Stimulated activated CD8-positive, alpha-beta memory T cell treated with anti-CD3 and anti-CD28 coated beads, Interleukin-7, amount 100 ng/mL, for 24 hours (primary cell): ENCODE measurements around the gene SCN8A.
A peak's percentile ranks its signal among the peaks of the same experiment; 100 is the strongest.
"Not testable (repeated sequence)": the region's sequence is repeated elsewhere in the genome, so short reads cannot be mapped to it uniquely, and the experiment has no call there.

Source experiments
- DNase-seq: peaks from one replicate; pipeline ENCODE4 v3.0.0-alpha.2; 2020; ENCODE audit warnings: low read depth

Gene SCN8A

GRCh38 chr12:51817027-51817953 lies 226.3 kb downstream of the SCN8A start:
- no peak for DNase-seq

GRCh38 chr12:51818086-51818485 lies 227.1 kb downstream of the SCN8A start:
- DNase-seq, result no peak

- DNase-seq, result no peak
Measured at GRCh38 chr12:51818566-51819300, 227.7 kb downstream of the SCN8A start.

- no peak for DNase-seq
Measured at GRCh38 chr12:51819736-51820525, 228.9 kb downstream of the SCN8A start.

- peak; percentile 60 for DNase-seq
Measured at GRCh38 chr12:51820526-51821439, 229.8 kb downstream of the SCN8A start.

- DNase-seq, result no peak
Measured at GRCh38 chr12:51821440-51822260, 230.6 kb downstream of the SCN8A start.

GRCh38 chr12:51822261-51822616 lies 231.2 kb downstream of the SCN8A start:
- DNase-seq, result no peak

GRCh38 chr12:51822956-51823355 lies 231.9 kb downstream of the SCN8A start:
- DNase-seq, result no peak

- no peak for DNase-seq
Measured at GRCh38 chr12:51823875-51824565, 233.0 kb downstream of the SCN8A start.

- no peak for DNase-seq
Measured at GRCh38 chr12:51825216-51825615, 234.2 kb downstream of the SCN8A start.

- no peak for DNase-seq
Measured at GRCh38 chr12:51826881-51827280, 235.8 kb downstream of the SCN8A start.

GRCh38 chr12:51827925-51828818 lies 237.1 kb downstream of the SCN8A start:
- peak; percentile 10 for DNase-seq

- DNase-seq, result no peak
Measured at GRCh38 chr12:51829011-51829481, 238.0 kb downstream of the SCN8A start.

- DNase-seq, result no peak
Measured at GRCh38 chr12:51829641-51830040, 238.6 kb downstream of the SCN8A start.

- DNase-seq, result not testable (repeated sequence)
Measured at GRCh38 chr12:51831817-51832216, 240.8 kb downstream of the SCN8A start.

- DNase-seq, result no peak
Measured at GRCh38 chr12:51832354-51833107, 241.5 kb downstream of the SCN8A start.

GRCh38 chr12:51833448-51834227 lies 242.6 kb downstream of the SCN8A start:
- DNase-seq, result no peak
